Renal pelvis (tissue), 4 donors: ENCODE results near the gene GJA4. TPM values are rescaled to one million over a fixed set of nuclear protein-coding genes. Genes with fewer than 3 reads are reported as not detected.
"Not testable (repeated sequence)": the region's sequence is repeated elsewhere in the genome, so short reads cannot be mapped to it uniquely, and the experiment has no call there.

Source experiments
- DNase-seq: peaks from one replicate; pipeline ENCODE4 v3.0.0-alpha.2; 2013
- polyA plus RNA-seq, 3 donors: library from polyadenylated mRNA; unstranded; fragments of 120-200 nt; gene quantifications; one replicate each; pipeline ENCODE4 v1.2.1, GENCODE V29; 2013; ENCODE audit not compliant: insufficient read length in 3 of 3

GJA4 gene
- polyA plus RNA-seq, 3 donors: 12.5 to 19.3 (median 18.4) TPM

GRCh38 chr1:34786521-34787325 is 6.1 kb upstream of the GJA4 start:
- DNase-seq: peak; percentile 58

- no peak for DNase-seq
Measured at GRCh38 chr1:34787461-34788420, 5.1 kb upstream of the GJA4 start.

DNA sequence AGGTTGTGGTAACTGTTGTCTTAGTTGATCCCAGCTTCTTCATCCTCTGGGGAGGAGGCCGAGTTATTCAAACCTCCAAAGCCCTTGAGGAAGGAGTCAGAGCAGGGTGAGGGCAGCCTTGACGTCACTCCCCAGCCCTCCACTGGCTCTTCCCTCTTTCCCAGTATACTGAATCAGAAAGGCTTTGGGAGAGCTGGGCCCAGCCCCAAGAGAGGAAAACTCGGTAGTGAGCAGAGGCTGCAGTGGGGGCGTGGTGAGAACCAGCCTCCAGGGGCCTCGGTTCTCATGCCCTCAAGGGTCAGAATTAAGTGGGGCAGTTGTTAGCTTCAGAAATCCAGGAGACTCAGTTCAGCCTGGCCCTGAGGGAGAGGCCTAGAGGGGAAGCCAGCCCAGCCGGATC is 1.8 kb upstream of the GJA4 start:
- DNase-seq: no peak

DNA sequence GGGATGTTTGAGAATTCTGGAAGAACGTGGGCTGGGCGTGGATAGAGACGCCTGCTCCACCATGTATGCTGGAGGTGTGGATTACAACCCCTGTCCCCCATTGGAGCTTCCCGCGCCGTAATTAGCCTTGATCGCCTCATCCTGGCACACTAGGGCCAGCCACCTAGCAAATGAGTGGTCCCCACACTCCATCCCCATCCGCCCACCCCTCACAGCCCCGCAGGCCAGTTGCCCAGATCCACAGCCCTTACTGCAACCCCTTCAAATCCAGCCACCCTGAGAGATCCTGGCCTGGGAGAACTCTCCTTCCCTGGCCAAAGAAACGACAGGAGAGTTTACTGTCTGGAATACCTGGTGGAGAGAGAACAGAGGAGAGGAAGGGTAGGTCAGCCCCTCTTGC is 375 bp upstream of the GJA4 start:
- no peak for DNase-seq

GRCh38 chr1:34794001-34794789 is 1.4 kb downstream of the GJA4 start:
- no peak for DNase-seq

- no peak for DNase-seq
Measured at GRCh38 chr1:34794790-34795180, 2.0 kb downstream of the GJA4 start.

DNA sequence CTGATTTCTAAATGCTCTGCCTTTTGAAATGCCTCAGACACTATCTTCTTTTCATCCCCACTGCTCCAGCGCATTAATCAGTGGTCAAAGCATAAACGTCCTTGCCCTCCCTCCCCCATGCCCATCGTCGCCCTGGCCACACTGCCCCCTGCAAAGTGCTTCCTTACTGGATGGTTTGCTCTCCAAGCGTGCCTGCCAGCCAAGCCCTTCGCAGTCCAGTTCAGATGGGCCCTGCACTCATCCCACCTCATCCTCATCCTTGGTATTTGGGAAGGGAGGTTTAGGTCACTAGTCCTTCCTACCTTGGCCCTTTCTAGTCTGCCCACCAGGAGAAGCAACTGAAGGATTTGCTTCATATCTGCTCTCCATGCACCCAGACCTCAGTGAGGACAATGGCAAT is 3.1 kb downstream of the GJA4 start:
- no peak for DNase-seq

GRCh38 chr1:34796990-34797389 is 4.2 kb downstream of the GJA4 start:
- DNase-seq: no peak

DNA sequence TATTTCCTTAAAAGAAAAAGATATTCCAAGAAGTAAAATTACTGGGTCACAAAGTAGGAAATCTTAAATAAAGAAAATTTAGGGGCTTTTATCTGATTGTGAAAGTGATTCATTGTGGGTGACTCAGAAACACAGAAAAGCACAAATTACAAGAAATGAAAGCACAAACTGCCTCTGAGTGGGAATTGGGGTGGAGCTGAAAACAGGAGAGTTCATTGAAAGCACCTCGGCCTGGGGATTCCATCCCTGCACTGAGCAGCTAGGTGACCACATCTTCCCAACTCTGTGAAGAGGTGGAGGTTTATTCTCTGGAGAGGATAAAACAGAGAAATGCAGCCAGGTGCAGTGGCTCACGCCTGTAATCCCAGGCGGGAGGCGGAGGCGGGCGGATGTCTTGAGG is 7.4 kb downstream of the GJA4 start:
- DNase-seq: no peak

- DNase-seq: no peak
Measured at GRCh38 chr1:34803770-34804169, 11.0 kb downstream of the GJA4 start.

GRCh38 chr1:34806396-34806795 is 13.6 kb downstream of the GJA4 start:
- no peak for DNase-seq

GRCh38 chr1:34808051-34808810 is 15.4 kb downstream of the GJA4 start:
- DNase-seq: no peak

DNA sequence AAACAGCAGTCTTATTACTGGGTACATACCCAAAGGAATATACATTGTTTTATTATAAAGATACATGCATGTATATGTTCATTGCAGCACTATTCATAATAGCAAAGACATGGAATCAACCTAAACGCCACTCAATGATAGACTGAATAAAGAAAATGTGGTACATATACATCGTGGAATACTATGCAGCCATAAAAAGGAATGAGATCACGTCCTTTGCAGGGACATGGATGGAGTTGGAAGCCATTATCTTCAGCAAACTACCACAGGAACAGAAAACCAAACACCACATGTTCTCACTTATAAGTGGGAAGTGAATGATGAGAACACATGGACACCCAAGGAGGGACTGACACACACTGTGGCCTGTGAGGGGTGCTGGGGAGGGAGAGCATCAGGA is 18.0 kb downstream of the GJA4 start:
- DNase-seq: not testable (repeated sequence)

DNA sequence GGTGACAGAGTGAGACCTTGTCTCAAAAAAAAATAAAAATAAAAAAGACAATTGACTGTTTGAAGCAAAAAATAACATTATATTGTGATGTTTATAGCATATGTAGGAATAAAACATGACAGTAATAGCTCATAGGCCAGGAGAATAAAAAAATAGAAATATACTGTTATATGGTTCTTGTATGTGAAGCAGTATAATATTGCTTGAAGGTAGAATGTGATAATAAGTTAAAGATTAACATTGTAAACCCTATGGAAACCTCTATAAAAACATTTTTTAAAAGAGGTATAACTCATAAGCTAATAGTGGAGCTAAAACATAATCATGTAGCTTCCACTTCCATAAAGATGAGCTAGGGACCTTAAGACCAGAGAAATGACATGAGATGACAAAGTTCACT is 23.5 kb downstream of the GJA4 start:
- no peak for DNase-seq

- DNase-seq: no peak
Measured at GRCh38 chr1:34816778-34817177, 24.0 kb downstream of the GJA4 start.

GRCh38 chr1:34818862-34819261 is 26.1 kb downstream of the GJA4 start:
- DNase-seq: not testable (repeated sequence)

- no peak for DNase-seq
Measured at GRCh38 chr1:34822202-34822601, 29.4 kb downstream of the GJA4 start.

DNA sequence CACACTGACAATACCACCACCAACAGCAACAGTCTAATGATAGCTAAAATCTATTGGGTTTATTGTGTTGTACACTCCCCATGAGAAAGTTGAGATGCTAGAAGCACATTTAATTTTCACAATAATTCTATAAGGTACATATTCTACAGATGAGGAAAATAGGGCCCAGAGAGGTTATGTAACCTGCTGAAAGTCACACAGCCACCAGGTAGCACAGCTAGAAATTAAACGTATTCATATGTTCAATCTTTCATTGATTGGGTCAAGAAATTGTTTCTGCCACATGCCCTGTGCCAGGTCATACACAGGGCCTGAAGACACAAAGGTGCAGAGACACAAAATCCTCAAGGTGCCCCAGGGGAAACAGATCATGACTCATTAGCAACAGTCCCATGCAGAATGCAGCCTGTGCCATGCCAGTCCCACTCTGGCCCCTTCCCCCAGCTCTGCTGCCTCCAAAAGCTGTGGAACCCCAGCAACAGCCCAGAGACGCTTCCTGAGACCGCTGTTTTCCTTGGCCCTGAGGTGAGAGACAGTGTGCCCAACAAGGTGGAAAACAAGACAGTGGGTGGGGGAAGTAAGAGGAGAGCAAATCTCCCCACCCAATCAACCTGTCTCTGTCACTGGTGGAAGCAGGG is 32.1 kb downstream of the GJA4 start:
- no peak for DNase-seq

DNA sequence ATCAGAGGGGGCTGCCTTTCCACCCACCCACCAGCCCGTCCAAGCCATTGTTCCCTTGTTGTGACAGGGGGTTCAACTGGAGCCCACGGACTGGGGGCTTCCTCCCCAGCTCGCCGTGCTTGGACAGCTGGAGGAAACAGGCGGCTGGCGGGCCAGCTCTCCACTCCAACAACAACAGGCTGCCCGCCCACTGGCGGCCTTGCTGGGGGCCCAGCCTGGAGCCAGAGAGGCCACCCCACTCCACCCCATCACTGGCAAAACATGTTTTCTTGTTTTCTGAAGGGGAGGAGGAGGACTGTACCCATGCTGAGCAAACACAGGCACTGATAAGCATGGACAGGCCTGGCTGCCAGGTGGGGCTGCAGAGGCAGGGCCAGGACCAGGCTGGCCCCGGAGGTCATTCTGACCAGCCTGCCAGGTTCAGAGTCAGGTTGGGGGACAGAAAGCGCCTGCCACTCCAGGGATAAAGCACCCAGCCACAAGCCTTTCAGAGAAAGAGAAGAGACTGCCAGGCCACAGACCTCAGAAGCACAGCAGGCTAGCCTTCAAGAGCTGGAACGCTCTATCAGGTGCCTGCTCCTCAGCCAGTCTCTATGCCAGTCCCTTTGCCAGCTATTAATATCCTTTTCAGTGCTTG is 32.8 kb downstream of the GJA4 start:
- DNase-seq: no peak

GRCh38 chr1:34827341-34827941 is 34.6 kb downstream of the GJA4 start:
- no peak for DNase-seq
